Sigmoid colon (tissue), 7 donors: Measurements from ENCODE around the gene PHF14. TPM values are rescaled to one million over a fixed set of nuclear protein-coding genes. Genes with fewer than 3 reads are reported as not detected.

Experiments
- DNase-seq: peaks from one replicate; pipeline ENCODE4 v3.0.0-alpha.2; 2019
- H3K27ac ChIP-seq, 4 donors: fragments of 200-600 bp; sonication (generic); one replicate each; pipeline ENCODE4 v1.5.1; 2016 to 2019; ENCODE audit warnings: mild to moderate bottlenecking in 1 of 4
- H3K27me3 ChIP-seq, 3 donors: fragments of 200-600 bp; sonication (generic); one replicate each; pipeline ENCODE4 v1.5.1; 2019; ENCODE audit warnings: mild to moderate bottlenecking in 1 of 3
- H3K36me3 ChIP-seq, 4 donors: fragments of 200-600 bp; sonication (generic); one replicate each; pipeline ENCODE4 v1.5.1; 2016 to 2019
- H3K4me1 ChIP-seq, 4 donors: fragments of 200-600 bp; sonication (generic); one replicate each; pipeline ENCODE4 v1.5.1; 2017 to 2019
- H3K4me3 ChIP-seq, 4 donors: fragments of 200-600 bp; sonication (generic); one replicate each; pipeline ENCODE4 v1.5.1; 2017 to 2019; ENCODE audit warnings: mild to moderate bottlenecking in 2 of 4, moderate library complexity in 1 of 4
- H3K9me3 ChIP-seq, 4 donors: fragments of 200-600 bp in 3 of 4; sonication (generic) in 3 of 4; one replicate each; pipeline versions ENCODE4 v1.5.1 to v1.6.1; 2013 to 2019
- CTCF ChIP-seq, 4 experiments: fragments of 450-650 bp in 3 of 4; fragments of 200-600 bp in 1 of 4; IDR thresholded peaks; one replicate each; pipeline ENCODE4 v1.5.1; 2016 to 2019; ENCODE audit warnings: antibody characterized with exemption in 4 of 4, mild to moderate bottlenecking in 3 of 4, moderate library complexity in 2 of 4
- EP300 ChIP-seq, 4 donors: sonication (generic); formaldehyde crosslinking; IDR thresholded peaks; one replicate each; pipeline ENCODE4 v1.6.1; 2017; ENCODE audit warnings: antibody characterized with exemption in 4 of 4
- POLR2A ChIP-seq, 2 donors: fragments of 450-650 bp; IDR thresholded peaks; one replicate each; pipeline ENCODE4 v1.6.1; 2016; ENCODE audit warnings: antibody characterized with exemption in 2 of 2, mild to moderate bottlenecking in 2 of 2, moderate library complexity in 2 of 2
- POLR2AphosphoS5 ChIP-seq, 4 donors: sonication (generic); formaldehyde crosslinking; IDR thresholded peaks; one replicate each; pipeline ENCODE4 v1.6.1; 2017; ENCODE audit warnings: antibody characterized with exemption in 4 of 4
- WGBS, 2 donors: extraction: QIAGEN DNeasy Blood & Tissue Kit; methylation state at CpG; one replicate each; pipeline ENCODE4 v1.1.7; 2013; 5-methylcytosine and 5-hydroxymethylcytosine counted together
- intact Hi-C: fragments of 100-400 bp; cut with DNase I; formaldehyde crosslinking; loops from one replicate; pipeline ENCODE4 v1.15.1; 2023
- polyA plus RNA-seq, 3 donors: library from polyadenylated mRNA; stranded (reverse); fragments of 200-250 nt; gene quantifications; one replicate each; pipeline ENCODE4 v1.2.3, GENCODE V29; 2013
- total RNA-seq, 4 donors: library from RNA; depleted of rRNA; stranded (reverse); fragments of >200 nt; gene quantifications; one replicate each; pipeline ENCODE4 v1.1.0, GENCODE V29; 2016
- donor health status: healthy with polysubstance abuse.
- donor health status: Bipolar disorder and iron deficiency.
- donor health status: healthy.

The PHF14 gene
- total and polyA plus RNA-seq, 7 donors, result 10.8 to 47.6 (median 28.8) TPM

DNA sequence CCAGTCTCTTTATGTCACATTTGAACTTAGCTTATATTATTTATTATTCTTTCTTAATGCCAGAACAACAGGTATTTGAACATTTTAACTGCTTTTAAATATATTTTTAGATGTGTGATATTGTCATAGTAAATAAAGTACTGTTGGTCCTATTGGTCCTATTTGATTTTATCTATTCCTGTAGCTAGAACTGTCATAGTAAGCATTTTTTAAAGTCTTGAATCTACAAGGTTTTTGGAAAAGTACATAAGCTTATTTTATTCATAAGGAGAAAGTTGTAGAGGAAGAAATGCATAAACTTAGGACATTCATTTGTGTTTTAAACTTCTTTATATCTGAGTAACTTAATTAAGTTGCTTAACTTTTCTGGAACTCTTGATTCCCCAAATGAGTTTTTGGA, 136.0 kb downstream of the PHF14 start:
- Histone ChIP-seq H3K9me3 (no peaks in the 10 kb centered on the region), H3K27me3 (no peaks in the 10 kb centered on the region), H3K27ac (no peak overlapping the region), H3K4me3 (no peak overlapping the region), H3K4me1 (no peaks in the 10 kb centered on the region), H3K36me3 (peaks cover 0 to 6% (median 0%) of the 10 kb centered on the region in 4 donors)
- TF ChIP-seq POLR2A (IDR thresholded peaks at IDR 0.05), result no peak
- no peak for TF ChIP-seq POLR2AphosphoS5 (IDR thresholded peaks at IDR 0.05)
- TF ChIP-seq CTCF (IDR thresholded peaks at IDR 0.05), result no peak
- no peak for TF ChIP-seq EP300 (IDR thresholded peaks at IDR 0.05)
- intact Hi-C loops, result no loop called here
- DNase-seq, result no peak

DNA sequence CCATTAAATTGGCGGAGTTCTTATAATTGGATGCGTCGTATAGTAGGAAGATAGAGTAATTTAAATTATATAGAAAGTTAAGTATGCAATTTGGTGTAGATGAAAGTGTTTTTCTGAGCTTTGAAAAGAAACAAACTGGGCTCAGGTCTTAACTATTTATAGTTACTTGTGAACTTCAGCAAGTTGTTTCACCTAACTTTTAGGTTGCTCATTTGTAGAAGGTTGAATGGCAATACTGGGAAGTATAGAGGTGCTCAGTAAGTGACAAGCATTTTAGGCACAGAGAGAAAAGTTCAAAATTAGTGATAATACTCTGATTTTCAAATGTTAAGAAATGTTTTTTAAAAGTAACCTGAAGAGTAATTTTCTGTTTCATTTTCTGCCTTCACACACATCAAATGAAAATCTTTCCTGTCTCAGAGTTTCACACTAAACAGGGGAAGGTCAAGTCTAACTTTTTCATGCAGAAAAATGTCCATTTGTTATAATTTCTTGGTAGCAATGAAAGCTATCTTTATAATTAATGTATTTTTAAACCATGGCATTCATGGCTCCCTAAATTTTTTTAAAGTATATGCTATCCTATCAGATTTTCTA, 146.5 kb downstream of the PHF14 start:
- H3K27ac ChIP-seq, result no peak overlapping the region
- TF ChIP-seq POLR2AphosphoS5 (IDR thresholded peaks at IDR 0.05), result no peak
- no peak for TF ChIP-seq EP300 (IDR thresholded peaks at IDR 0.05)
- no peak for TF ChIP-seq CTCF (IDR thresholded peaks at IDR 0.05)
- TF ChIP-seq POLR2A (IDR thresholded peaks at IDR 0.05), result no peak
- no peak overlapping the region for H3K4me3 ChIP-seq
- H3K27me3 ChIP-seq, result no peaks in the 10 kb centered on the region
- H3K4me1 ChIP-seq, result no peaks in the 10 kb centered on the region
- intact Hi-C loops, result no loop called here
- 96 to 98% methylated on average over 3 of the region's 3 CpGs for WGBS, 2 donors
- H3K9me3 ChIP-seq, result no peaks in the 10 kb centered on the region
- peaks cover 0 to 12% (median 0%) of the 10 kb centered on the region in 4 donors for H3K36me3 ChIP-seq
- DNase-seq, result no peak

- Histone ChIP-seq H3K27ac (no peak overlapping the region), H3K27me3 (no peaks in the 10 kb centered on the region), H3K9me3 (no peaks in the 10 kb centered on the region), H3K4me3 (no peak overlapping the region), H3K36me3 (peaks cover 0 to 12% (median 0%) of the 10 kb centered on the region in 4 donors), H3K4me1 (no peaks in the 10 kb centered on the region)
- intact Hi-C loops, result no loop called here
- WGBS, 2 donors, result 69 to 84% methylated on average over 3 of the region's 3 CpGs
- no peak for DNase-seq
- TF ChIP-seq EP300 (IDR thresholded peaks at IDR 0.05) (no peak), POLR2A (IDR thresholded peaks at IDR 0.05) (no peak), CTCF (IDR thresholded peaks at IDR 0.05) (no peak), POLR2AphosphoS5 (IDR thresholded peaks at IDR 0.05) (no peak)
Observed at GRCh38 chr7:11120675-11121220, 147.1 kb downstream of the PHF14 start.

DNA sequence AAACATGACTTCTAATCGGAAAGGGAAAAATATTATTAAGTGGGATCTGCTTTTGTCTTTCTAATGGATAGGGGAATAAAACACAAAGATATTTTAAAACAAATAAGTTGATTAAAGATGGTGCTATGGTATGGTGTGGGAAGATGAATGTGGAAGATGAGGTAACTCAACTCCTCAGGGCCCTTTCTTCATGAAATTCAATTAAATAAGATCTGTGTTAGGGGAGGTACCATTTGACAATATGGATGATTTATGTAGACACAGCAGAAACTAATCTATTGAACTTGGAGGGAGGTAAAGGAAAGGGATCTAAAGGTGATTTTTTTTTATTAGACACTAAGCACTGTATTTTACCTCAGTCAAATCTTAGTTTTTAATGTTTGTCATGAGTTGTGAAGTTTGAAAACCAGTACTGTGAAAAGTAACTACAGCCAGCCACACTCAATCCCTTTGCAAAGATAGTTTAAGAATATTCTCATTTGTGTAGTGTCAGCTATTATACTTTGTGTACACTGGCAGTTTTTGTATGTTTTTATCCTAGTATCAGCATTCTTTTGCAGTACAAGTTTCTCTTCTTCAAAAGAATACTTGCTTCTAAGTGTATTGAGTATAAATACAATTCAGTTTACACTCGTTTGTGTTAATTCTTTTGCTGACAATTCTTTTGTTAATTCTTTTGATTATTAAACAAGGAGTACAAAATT, 151.3 kb downstream of the PHF14 start:
- no peaks in the 10 kb centered on the region for H3K27me3 ChIP-seq
- no peak for TF ChIP-seq EP300 (IDR thresholded peaks at IDR 0.05)
- TF ChIP-seq POLR2AphosphoS5 (IDR thresholded peaks at IDR 0.05), result no peak
- no peak for TF ChIP-seq CTCF (IDR thresholded peaks at IDR 0.05)
- no peak for TF ChIP-seq POLR2A (IDR thresholded peaks at IDR 0.05)
- H3K4me3 ChIP-seq, result no peak overlapping the region
- WGBS, 2 donors, result 87 to 89% methylated on average over 2 of the region's 2 CpGs
- no peaks in the 10 kb centered on the region for H3K36me3 ChIP-seq
- H3K27ac ChIP-seq, result no peak overlapping the region
- intact Hi-C loops, result no loop called here
- no peak for DNase-seq
- H3K4me1 ChIP-seq, result no peaks in the 10 kb centered on the region
- H3K9me3 ChIP-seq, result no peaks in the 10 kb centered on the region
